CD4-positive, alpha-beta T cell treated with Interleukin-21 for 1 hour (primary cell): ENCODE results near the gene GSK3B.
"Not testable (repeated sequence)": the region's sequence is repeated elsewhere in the genome, so short reads cannot be mapped to it uniquely, and the experiment has no call there.

Source experiments
- DNase-seq: peaks from one replicate; pipeline ENCODE4 v3.0.0-alpha.2; 2020

The GSK3B gene

GRCh38 chr3:120095226-120095978, 1.2 kb upstream of the GSK3B start:
- peak; percentile 92 for DNase-seq

- peak; percentile 100 for DNase-seq
Measured at GRCh38 chr3:120094776-120095225, 554 bp upstream of the GSK3B start.

- peak; percentile 27 for DNase-seq
Measured at GRCh38 chr3:120093119-120093910, 932 bp downstream of the GSK3B start.

- DNase-seq = peak; percentile 17
Measured at GRCh38 chr3:120092474-120092873, 1.8 kb downstream of the GSK3B start.

- DNase-seq = no peak
Measured at GRCh38 chr3:120090422-120090821, 3.8 kb downstream of the GSK3B start.

GRCh38 chr3:120089089-120089488, 5.2 kb downstream of the GSK3B start:
- DNase-seq = no peak

GRCh38 chr3:120088622-120089021, 5.6 kb downstream of the GSK3B start:
- DNase-seq = peak; percentile 17

- DNase-seq = no peak
Measured at GRCh38 chr3:120081719-120082118, 12.5 kb downstream of the GSK3B start.

GRCh38 chr3:120080836-120081235, 13.4 kb downstream of the GSK3B start:
- DNase-seq = no peak

GRCh38 chr3:120077731-120078130, 16.5 kb downstream of the GSK3B start:
- no peak for DNase-seq

GRCh38 chr3:120072867-120073525, 21.3 kb downstream of the GSK3B start:
- DNase-seq = no peak

- no peak for DNase-seq
Measured at GRCh38 chr3:120071259-120071658, 23.0 kb downstream of the GSK3B start.

GRCh38 chr3:120070263-120070981, 23.8 kb downstream of the GSK3B start:
- no peak for DNase-seq

GRCh38 chr3:120067083-120067482, 27.2 kb downstream of the GSK3B start:
- DNase-seq = no peak

GRCh38 chr3:120066634-120067033, 27.6 kb downstream of the GSK3B start:
- DNase-seq = no peak

GRCh38 chr3:120064641-120065040, 29.6 kb downstream of the GSK3B start:
- no peak for DNase-seq

GRCh38 chr3:120062474-120062873, 31.8 kb downstream of the GSK3B start:
- no peak for DNase-seq

GRCh38 chr3:120059081-120059864, 35.0 kb downstream of the GSK3B start:
- no peak for DNase-seq

- DNase-seq = no peak
Measured at GRCh38 chr3:120057626-120058025, 36.6 kb downstream of the GSK3B start.

GRCh38 chr3:120057029-120057428, 37.2 kb downstream of the GSK3B start:
- DNase-seq = no peak

GRCh38 chr3:120053647-120054046, 40.6 kb downstream of the GSK3B start:
- not testable (repeated sequence) for DNase-seq

- DNase-seq = no peak
Measured at GRCh38 chr3:120052677-120053076, 41.6 kb downstream of the GSK3B start.
